ENCODE data around the gene CMTM4. TPM values are rescaled to one million over a fixed set of nuclear protein-coding genes. Genes with fewer than 3 reads are reported as not detected.

Gene CMTM4
- total and polyA plus RNA-seq, 2 of the 4 experiments (the other 2 are of a cell fraction), result 9.0 to 14.5 TPM

- H2BK120ac ChIP-seq (ENCODE audit: low read depth, low read length), result no peak overlapping the region
- H2AK5ac ChIP-seq (ENCODE audit: low read depth, low read length), result no peak overlapping the region
- no peak overlapping the region for H3K27ac ChIP-seq (ENCODE audit: insufficient read depth, low read length)
- H3K27me3 ChIP-seq (ENCODE audit: control insufficient read depth, insufficient read depth, low read length), result no peaks in the 10 kb centered on the region
- no peaks in the 10 kb centered on the region for H3K9me1 ChIP-seq (ENCODE audit: insufficient read depth, low read length)
- in situ Hi-C loops (cut with MboI; ENCODE audit: low sequenced_read_pairs), result no loop called here
- POLR2A ChIA-PET (ENCODE audit: unreplicated experiment), result interaction anchor here (0.6 kb wide), 1 partner anchor 68 kb away, joined by 3 read pairs; no protein-coding TSS in a partner anchor
- no peak for ATAC-seq (ENCODE audit: low read depth)
- no peak overlapping the region for H3K4me2 ChIP-seq (ENCODE audit: low read depth, low read length)
- no peak overlapping the region for H4K91ac ChIP-seq (ENCODE audit: insufficient read depth, low read depth, low read length)
- no peak for TF ChIP-seq BHLHE40 (IDR thresholded peaks at IDR 0.05; ENCODE audit: low read depth, low read length)
- no peak for TF ChIP-seq NFE2L2 (IDR thresholded peaks at IDR 0.05; ENCODE audit: low read depth, low read length)
- TF ChIP-seq SMC3 (IDR thresholded peaks at IDR 0.05; ENCODE audit: low read depth, low read length), result no peak
- no peak for TF ChIP-seq CHD1 (IDR thresholded peaks at IDR 0.05; ENCODE audit: low read depth, low read length)
- TF ChIP-seq RCOR1 (IDR thresholded peaks at IDR 0.05; ENCODE audit: insufficient replicate concordance, low read length), result no peak
- no peak for TF ChIP-seq MXI1 (IDR thresholded peaks at IDR 0.05; ENCODE audit: borderline replicate concordance, low read depth, low read length)
- TF ChIP-seq CEBPB (IDR thresholded peaks at IDR 0.05; ENCODE audit: low read depth, low read length), result no peak
- TF ChIP-seq MAZ (IDR thresholded peaks at IDR 0.05; ENCODE audit: borderline replicate concordance, low read depth, low read length), result no peak
- no peak for TF ChIP-seq RAD21 (IDR thresholded peaks at IDR 0.05; ENCODE audit: low read length)
- no peak for TF ChIP-seq POLR2A (IDR thresholded peaks at IDR 0.05; ENCODE audit: low read depth, low read length)
- TF ChIP-seq CTCF (conservative IDR thresholded peaks at IDR 0.05; ENCODE audit: low read depth, low read length), result no peak
- TF ChIP-seq USF2 (IDR thresholded peaks at IDR 0.05; ENCODE audit: low read depth, low read length), result no peak
- H2BK20ac ChIP-seq (ENCODE audit: low read depth, low read length), result no peak overlapping the region
- H3K56ac ChIP-seq (ENCODE audit: extremely low read depth, insufficient read depth, low read length), result no peak overlapping the region
- peaks cover 27% of the 10 kb centered on the region for H4K20me1 ChIP-seq (ENCODE audit: insufficient read depth, low read length)
- H3K9me3 ChIP-seq (ENCODE audit: control insufficient read depth, insufficient read depth, low read length), result no peaks in the 10 kb centered on the region
- H3K14ac ChIP-seq (replicated peaks; ENCODE audit: low read depth, low read length), result no peak overlapping the region
- H3K18ac ChIP-seq (ENCODE audit: low read depth, low read length), result no peak overlapping the region
- H3K23ac ChIP-seq (ENCODE audit: low read depth, low read length), result no peak overlapping the region
- no peak overlapping the region for H4K8ac ChIP-seq (ENCODE audit: low read depth in 2 of 2, low read length in 2 of 2)
- H3K9ac ChIP-seq (ENCODE audit: low read depth, low read length), result no peak overlapping the region
- CTCF ChIA-PET, result no interaction called here
- peaks cover 1% of the 10 kb centered on the region; the same call in 1 of the 2 replicates for H3K4me1 ChIP-seq (ENCODE audit: control insufficient read depth, insufficient read depth, low read length)
- dilution Hi-C loops (cut with HindIII; ENCODE audit: low sequenced_read_pairs, unreplicated experiment), result no loop called here
- no peak overlapping the region for H2BK5ac ChIP-seq (ENCODE audit: low read depth, low read length, poor library complexity, severe bottlenecking)
- H2BK15ac ChIP-seq (ENCODE audit: low read depth, low read length), result no peak overlapping the region
- 100% methylated on average over 4 of the region's 7 CpGs; no CpG with 5 or more reads in 1 of the 2 experiments for WGBS, 2 experiments (ENCODE audit: extremely low coverage in 2 of 2, insufficient read length in 1 of 2)
- intact Hi-C loops (cut with micrococcal nuclease), result no loop called here
- no peak overlapping the region for H2AK9ac ChIP-seq (replicated peaks; ENCODE audit: low read depth, low read length, poor library complexity)
- no peak overlapping the region for H2AFZ ChIP-seq (replicated peaks; ENCODE audit: low read length, poor library complexity)
- BruUV-seq (replicated peaks), result no TSS peak
- no peak overlapping the region for H4K5ac ChIP-seq (ENCODE audit: low read depth, low read length)
- peaks cover 24 to 41% of the 10 kb centered on the region in 2 experiments for H3K79me1 ChIP-seq (ENCODE audit: low read depth in 1 of 2, low read length in 2 of 2)
- H3K4ac ChIP-seq (ENCODE audit: low read depth, low read length), result no peak overlapping the region
- H3K36me3 ChIP-seq (ENCODE audit: control insufficient read depth, insufficient read depth, low read length), result peaks cover 74% of the 10 kb centered on the region
- no peak for DNase-seq
- H3K4me3 ChIP-seq (ENCODE audit: insufficient read depth, low read depth, low read length), result no peak overlapping the region
Observed at GRCh38 chr16:66731101-66731500, 34.6 kb upstream of the CMTM4 start.

All from IMR-90 (cell line).